ENCODE data around the gene FSD2.

DNA sequence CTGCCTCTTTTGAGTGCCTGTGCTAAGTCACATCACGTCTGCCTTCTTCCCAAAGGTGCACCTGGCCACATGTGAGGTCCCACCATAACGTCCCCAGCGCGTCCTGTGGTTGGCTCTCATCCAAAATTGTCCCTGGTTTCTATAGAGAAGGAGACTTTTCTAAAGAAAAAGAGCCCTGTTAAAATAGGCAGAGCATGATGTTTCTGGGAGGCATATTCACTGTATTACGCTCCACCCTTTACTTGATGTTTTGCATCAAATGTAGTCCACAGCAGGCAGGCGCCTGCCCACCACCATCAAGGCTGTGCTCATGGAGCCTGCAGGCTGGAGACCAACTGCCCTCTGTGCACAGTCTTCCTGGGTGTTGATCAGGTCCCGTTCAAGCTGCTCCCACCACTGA is 39.8 kb upstream of the FSD2 start:
- no peak for TF ChIP-seq EZH2 (optimal IDR thresholded peaks at IDR 0.05; ENCODE audit: low read depth, low read length)
- TF ChIP-seq, protein P1, sequence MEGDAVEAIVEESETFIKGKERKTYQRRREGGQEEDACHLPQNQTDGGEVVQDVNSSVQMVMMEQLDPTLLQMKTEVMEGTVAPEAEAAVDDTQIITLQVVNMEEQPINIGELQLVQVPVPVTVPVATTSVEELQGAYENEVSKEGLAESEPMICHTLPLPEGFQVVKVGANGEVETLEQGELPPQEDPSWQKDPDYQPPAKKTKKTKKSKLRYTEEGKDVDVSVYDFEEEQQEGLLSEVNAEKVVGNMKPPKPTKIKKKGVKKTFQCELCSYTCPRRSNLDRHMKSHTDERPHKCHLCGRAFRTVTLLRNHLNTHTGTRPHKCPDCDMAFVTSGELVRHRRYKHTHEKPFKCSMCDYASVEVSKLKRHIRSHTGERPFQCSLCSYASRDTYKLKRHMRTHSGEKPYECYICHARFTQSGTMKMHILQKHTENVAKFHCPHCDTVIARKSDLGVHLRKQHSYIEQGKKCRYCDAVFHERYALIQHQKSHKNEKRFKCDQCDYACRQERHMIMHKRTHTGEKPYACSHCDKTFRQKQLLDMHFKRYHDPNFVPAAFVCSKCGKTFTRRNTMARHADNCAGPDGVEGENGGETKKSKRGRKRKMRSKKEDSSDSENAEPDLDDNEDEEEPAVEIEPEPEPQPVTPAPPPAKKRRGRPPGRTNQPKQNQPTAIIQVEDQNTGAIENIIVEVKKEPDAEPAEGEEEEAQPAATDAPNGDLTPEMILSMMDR (IDR thresholded peaks at IDR 0.05; ENCODE audit: low read length), result no peak
